ENCODE data around the gene THYN1. TPM values are rescaled to one million over a fixed set of nuclear protein-coding genes. Genes with fewer than 3 reads are reported as not detected.

THYN1 gene
- total and polyA plus RNA-seq, 12 donors, result 32.2 to 49.5 (median 43.4) TPM

- Histone ChIP-seq H3K36me3 (peaks cover 0 to 73% (median 25%) of the 10 kb centered on the region in 9 donors), H3K4me1 (peaks cover 0 to 40% (median 11%) of the 10 kb centered on the region in 9 donors), H3K27ac (no peak overlapping the region), H3K27me3 (no peaks in the 10 kb centered on the region), H3K9me3 (no peaks in the 10 kb centered on the region), H3K4me3 (no peak overlapping the region)
- no peak for ATAC-seq
- WGBS, 2 donors, result 83 to 91% methylated on average over 7 of the region's 7 CpGs
- intact Hi-C loops (cut with DNase I), result no loop called here
- no peak for TF ChIP-seq CTCF (IDR thresholded peaks at IDR 0.05)
- no peak for DNase-seq
Measured at GRCh38 chr11:134236834-134237556, 16.2 kb downstream of the THYN1 start.

- no peaks in the 10 kb centered on the region for H3K27me3 ChIP-seq
- peak overlapping the region in 2 of 10 donors; percentile 25 to 38 for H3K27ac ChIP-seq
- H3K9me3 ChIP-seq, result no peaks in the 10 kb centered on the region
- ATAC-seq (peak in 6 of 8 donors; percentile 60 to 69 (median 64)), DNase-seq (peak in 1 of 2 donors; percentile 28)
- peaks cover 0 to 56% (median 26%) of the 10 kb centered on the region in 9 donors for H3K4me1 ChIP-seq
- no peak overlapping the region for H3K4me3 ChIP-seq
- WGBS, 2 donors, result 54 to 71% methylated on average over 3 of the region's 3 CpGs
- intact Hi-C loops (cut with DNase I), result no loop called here
- no peak for TF ChIP-seq CTCF (IDR thresholded peaks at IDR 0.05)
- peaks cover 0 to 61% (median 14%) of the 10 kb centered on the region in 9 donors for H3K36me3 ChIP-seq
Measured at GRCh38 chr11:134235399-134235798, 17.8 kb downstream of the THYN1 start.

GRCh38 chr11:134233729-134234179 is 19.4 kb downstream of the THYN1 start:
- H3K27ac ChIP-seq, result no peak overlapping the region
- no peak for TF ChIP-seq CTCF (IDR thresholded peaks at IDR 0.05)
- 60 to 64% methylated on average over 4 of the region's 4 CpGs for WGBS, 2 donors
- DNase-seq (no peak), ATAC-seq (no peak)
- no peaks in the 10 kb centered on the region for H3K9me3 ChIP-seq
- intact Hi-C loops (cut with DNase I), result no loop called here
- peaks cover 0 to 70% (median 42%) of the 10 kb centered on the region in 9 donors for H3K4me1 ChIP-seq
- peaks cover 0 to 48% (median 5%) of the 10 kb centered on the region in 9 donors for H3K36me3 ChIP-seq
- no peaks in the 10 kb centered on the region for H3K27me3 ChIP-seq
- H3K4me3 ChIP-seq, result no peak overlapping the region

- DNase-seq (no peak), ATAC-seq (no peak)
- peak overlapping the region in 1 of 10 donors; percentile 21 for H3K27ac ChIP-seq
- H3K4me1 ChIP-seq, result peaks cover 0 to 84% (median 56%) of the 10 kb centered on the region in 9 donors
- no peaks in the 10 kb centered on the region for H3K9me3 ChIP-seq
- no peaks in the 10 kb centered on the region for H3K27me3 ChIP-seq
- intact Hi-C loops (cut with DNase I), result no loop called here
- peaks cover 0 to 43% (median 5%) of the 10 kb centered on the region in 9 donors for H3K36me3 ChIP-seq
- 67 to 72% methylated on average over 10 of the region's 10 CpGs for WGBS, 2 donors
- no peak overlapping the region for H3K4me3 ChIP-seq
- TF ChIP-seq CTCF (IDR thresholded peaks at IDR 0.05), result no peak
Measured at GRCh38 chr11:134231958-134232659, 21.0 kb downstream of the THYN1 start.
